ENCODE data around the gene TRPC5OS.

TRPC5OS gene

GRCh38 chrX:111892375-111892774 lies 16.4 kb downstream of the TRPC5OS start:
- FAIRE-seq: no peak
- no peak for DNase-seq (ENCODE audit: insufficient read length, low spot score)

- DNase-seq (ENCODE audit: insufficient read length, low spot score) (no peak), FAIRE-seq (no peak)
Measured at GRCh38 chrX:111896148-111896547, 20.2 kb downstream of the TRPC5OS start.

GRCh38 chrX:111914398-111915090 lies 38.6 kb downstream of the TRPC5OS start:
- FAIRE-seq: no peak
- DNase-seq (ENCODE audit: insufficient read length, low spot score): no peak

- FAIRE-seq (no peak), DNase-seq (ENCODE audit: insufficient read length, low spot score) (no peak)
Measured at GRCh38 chrX:111917591-111917990, 41.6 kb downstream of the TRPC5OS start.

- FAIRE-seq: no peak
Measured at GRCh38 chrX:111928456-111928855, 52.5 kb downstream of the TRPC5OS start.

More at GRCh38 chrX:111928456-111928855, 52.5 kb downstream of the TRPC5OS start:
- no peak for DNase-seq (ENCODE audit: insufficient read length, low spot score)

Data from GM19239 (cell line).